GM12873 (cell line): Measurements from ENCODE around the gene MYO1B.

ENCODE experiments used
- CTCF ChIP-seq: IDR thresholded peaks from 2 replicates; pipeline ENCODE4 v1.5.1; 2012; ENCODE audit warnings: low read depth, mild to moderate bottlenecking, moderate library complexity, low read length, control low read depth; ENCODE audit not compliant: insufficient read depth; ENCODE audit errors: missing control alignments

The MYO1B gene

GRCh38 chr2:191218292-191218898, 26.8 kb upstream of the MYO1B start:
- TF ChIP-seq CTCF: peak; percentile 73

- no peak for TF ChIP-seq CTCF
These were observed 24.5 kb upstream of the MYO1B start for GRCh38 chr2:191220671-191221070.

- TF ChIP-seq CTCF: no peak
These were observed 23.5 kb upstream of the MYO1B start for GRCh38 chr2:191221666-191222065.

DNA sequence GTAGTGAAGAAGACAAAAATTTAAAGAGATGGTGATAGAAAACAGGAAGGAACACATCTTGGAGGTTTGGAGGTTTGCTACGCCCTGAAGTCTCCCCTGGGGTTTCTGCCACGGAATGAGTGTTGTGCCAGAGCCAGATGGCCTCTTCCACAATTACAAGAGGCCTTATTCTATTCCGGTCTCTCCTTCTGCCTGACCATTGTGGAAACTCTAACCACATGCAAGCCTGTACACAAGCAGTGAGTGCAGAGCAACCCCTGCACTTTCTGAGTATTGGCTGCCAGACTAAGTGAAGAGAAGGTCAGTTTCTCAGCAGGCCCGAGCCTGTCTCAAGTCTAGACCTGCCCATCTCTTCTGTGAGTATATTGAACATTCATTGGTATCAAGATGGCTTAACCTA, 22.7 kb upstream of the MYO1B start:
- TF ChIP-seq CTCF: no peak

DNA sequence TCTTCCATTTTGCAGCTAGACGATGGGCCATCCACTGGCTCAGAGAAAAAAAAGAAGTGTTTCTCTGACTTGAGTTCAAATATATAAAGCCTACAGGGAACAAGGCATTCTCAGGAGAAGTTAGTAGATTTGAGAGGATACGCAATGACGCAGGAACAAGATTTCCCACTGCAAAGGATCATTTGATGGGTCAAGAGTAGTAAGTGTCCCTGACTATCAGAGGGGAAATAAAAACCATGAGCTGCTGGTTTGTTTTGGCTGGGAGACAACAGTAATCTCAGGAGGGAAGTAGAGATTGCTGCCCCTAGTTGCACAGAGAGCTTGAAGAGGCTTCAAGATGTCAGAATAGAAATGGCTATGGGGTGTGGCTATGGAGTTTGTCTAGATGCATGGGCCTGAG, 22.3 kb upstream of the MYO1B start:
- TF ChIP-seq CTCF: no peak

DNA sequence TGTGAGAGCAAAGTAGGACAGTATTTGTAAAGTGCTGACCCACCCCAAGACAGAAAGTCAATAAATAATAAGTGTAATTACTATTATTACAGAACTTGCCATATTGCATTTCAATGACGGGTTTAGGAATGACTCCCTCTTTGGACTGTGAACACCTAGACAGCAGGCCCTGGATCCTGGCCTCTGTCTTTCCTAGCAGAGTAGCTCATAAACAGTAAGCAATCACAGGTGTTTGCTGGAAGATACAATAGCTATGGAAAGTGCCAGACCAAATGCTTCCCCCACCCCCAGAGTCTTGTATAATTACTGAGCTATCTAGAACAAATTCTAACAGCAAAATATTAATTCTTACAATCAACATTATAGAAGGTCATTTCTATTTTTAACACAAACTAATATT, 20.1 kb upstream of the MYO1B start:
- no peak for TF ChIP-seq CTCF

DNA sequence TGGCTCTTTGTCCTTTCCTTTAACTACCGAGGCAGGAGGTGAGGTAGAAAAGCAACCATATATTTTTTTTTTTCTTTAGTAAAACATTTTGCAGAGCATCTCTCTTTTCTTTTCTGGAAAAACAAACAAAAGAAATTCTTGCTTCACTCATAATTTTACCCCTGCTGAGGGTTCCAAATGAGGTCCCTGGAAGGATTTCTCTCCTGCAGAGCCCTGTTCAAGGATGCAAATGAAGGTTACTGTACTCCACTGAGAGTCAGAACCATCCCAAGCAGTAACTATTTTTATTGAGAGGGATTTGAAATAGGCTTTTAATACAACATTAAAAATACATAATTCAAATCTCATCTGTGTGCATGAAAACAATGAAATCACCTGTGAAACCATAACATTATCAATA, 19.5 kb upstream of the MYO1B start:
- no peak for TF ChIP-seq CTCF
